ENCODE measurements around the gene PALS1. TPM values are rescaled to one million over a fixed set of nuclear protein-coding genes. Genes with fewer than 3 reads are reported as not detected.

Gene PALS1
- 11.5 and 12.4 TPM in 2 replicates for total RNA-seq
- long read RNA-seq, full-length matches to known transcripts = 14 of 46 reads
- long read RNA-seq, partial matches to known transcripts = 29 of 46 reads
- long read RNA-seq, other reads (novel, unspliced or antisense) = 3 of 46 reads

GRCh38 chr14:67241411-67242167 lies at the start of gene PALS1:
Gene PALS1 (plus strand): TSS chr14:67241435. CDS start chr14:67279171, 37,736 bp downstream.
- peak within 1 kb of the TSS; percentile 92 for H3K27ac Mint-ChIP-seq (ENCODE audit: unreplicated experiment)
- no peaks in the 10 kb centered on the region for H3K36me3 Mint-ChIP-seq (ENCODE audit: unreplicated experiment)
- no peak for TF ChIP-seq CTCF (IDR thresholded peaks at IDR 0.05)
- peaks cover 18% of the 10 kb centered on the region for H3K4me1 Mint-ChIP-seq (ENCODE audit: unreplicated experiment)
- no peak for DNase-seq (ENCODE audit: extremely low spot score, unreplicated experiment)
- peaks cover 4% of the 10 kb centered on the region for H3K27me3 Mint-ChIP-seq (ENCODE audit: unreplicated experiment)
- peak within 1 kb of the TSS; percentile 88 for H3K4me3 Mint-ChIP-seq (ENCODE audit: unreplicated experiment)
- no peaks in the 10 kb centered on the region for H3K9me3 Mint-ChIP-seq (ENCODE audit: unreplicated experiment)

- no peak overlapping the region for H3K4me3 Mint-ChIP-seq (ENCODE audit: unreplicated experiment)
- no peaks in the 10 kb centered on the region for H3K36me3 Mint-ChIP-seq (ENCODE audit: unreplicated experiment)
- H3K9me3 Mint-ChIP-seq (ENCODE audit: unreplicated experiment) = no peaks in the 10 kb centered on the region
- no peak for DNase-seq (ENCODE audit: extremely low spot score, unreplicated experiment)
- H3K27ac Mint-ChIP-seq (ENCODE audit: unreplicated experiment) = no peak overlapping the region
- H3K27me3 Mint-ChIP-seq (ENCODE audit: unreplicated experiment) = no peaks in the 10 kb centered on the region
- H3K4me1 Mint-ChIP-seq (ENCODE audit: unreplicated experiment) = no peaks in the 10 kb centered on the region
- TF ChIP-seq CTCF (IDR thresholded peaks at IDR 0.05) = no peak
Measured at GRCh38 chr14:67191768-67192290, 49.4 kb upstream of the PALS1 start.

GRCh38 chr14:67192366-67192765 lies 48.9 kb upstream of the PALS1 start:
- H3K36me3 Mint-ChIP-seq (ENCODE audit: unreplicated experiment) = no peaks in the 10 kb centered on the region
- no peak overlapping the region for H3K27ac Mint-ChIP-seq (ENCODE audit: unreplicated experiment)
- TF ChIP-seq CTCF (IDR thresholded peaks at IDR 0.05) = no peak
- H3K27me3 Mint-ChIP-seq (ENCODE audit: unreplicated experiment) = no peaks in the 10 kb centered on the region
- H3K4me1 Mint-ChIP-seq (ENCODE audit: unreplicated experiment) = no peaks in the 10 kb centered on the region
- no peak for DNase-seq (ENCODE audit: extremely low spot score, unreplicated experiment)
- no peaks in the 10 kb centered on the region for H3K9me3 Mint-ChIP-seq (ENCODE audit: unreplicated experiment)
- no peak overlapping the region for H3K4me3 Mint-ChIP-seq (ENCODE audit: unreplicated experiment)

- H3K27me3 Mint-ChIP-seq (ENCODE audit: unreplicated experiment) = no peaks in the 10 kb centered on the region
- no peak overlapping the region for H3K27ac Mint-ChIP-seq (ENCODE audit: unreplicated experiment)
- H3K4me3 Mint-ChIP-seq (ENCODE audit: unreplicated experiment) = no peak overlapping the region
- H3K4me1 Mint-ChIP-seq (ENCODE audit: unreplicated experiment) = no peaks in the 10 kb centered on the region
- TF ChIP-seq CTCF (IDR thresholded peaks at IDR 0.05) = no peak
- DNase-seq (ENCODE audit: extremely low spot score, unreplicated experiment) = no peak
- H3K36me3 Mint-ChIP-seq (ENCODE audit: unreplicated experiment) = no peaks in the 10 kb centered on the region
- no peaks in the 10 kb centered on the region for H3K9me3 Mint-ChIP-seq (ENCODE audit: unreplicated experiment)
Measured at GRCh38 chr14:67195279-67195678, 46.0 kb upstream of the PALS1 start.

- H3K27me3 Mint-ChIP-seq (ENCODE audit: unreplicated experiment) = no peaks in the 10 kb centered on the region
- no peak for TF ChIP-seq CTCF (IDR thresholded peaks at IDR 0.05)
- no peak overlapping the region for H3K4me3 Mint-ChIP-seq (ENCODE audit: unreplicated experiment)
- no peaks in the 10 kb centered on the region for H3K36me3 Mint-ChIP-seq (ENCODE audit: unreplicated experiment)
- H3K9me3 Mint-ChIP-seq (ENCODE audit: unreplicated experiment) = no peaks in the 10 kb centered on the region
- DNase-seq (ENCODE audit: extremely low spot score, unreplicated experiment) = no peak
- no peaks in the 10 kb centered on the region for H3K4me1 Mint-ChIP-seq (ENCODE audit: unreplicated experiment)
- no peak overlapping the region for H3K27ac Mint-ChIP-seq (ENCODE audit: unreplicated experiment)
Measured at GRCh38 chr14:67199016-67199415, 42.2 kb upstream of the PALS1 start.

All from osteocyte (in vitro differentiated cells).